SK-N-SH (cell line): ENCODE results near the gene PABPN1L. TPM values are rescaled to one million over a fixed set of nuclear protein-coding genes. Genes with fewer than 3 reads are reported as not detected.

Source experiments
- CTCF ChIA-PET: fragments of 300-600, 350-600 bp; formaldehyde crosslinking; extraction: SDS; loops from one replicate; lab custom pipeline; 2021; lab: Yijun Ruan, JAX
- POLR2A ChIA-PET: fragments of 350-600 bp; sonication (Branson Sonifier 250); formaldehyde crosslinking; extraction: SDS; loops from one replicate; lab custom pipeline; 2020; ENCODE audit warnings: antibody characterized with exemption, inconsistent platforms; lab: Yijun Ruan, JAX
- DNase-seq: peaks from one replicate; pipeline ENCODE4 v3.0.0; 2012
- H2AFZ ChIP-seq: fragments of 200-600 bp; sonication (generic); 2 replicates; pipeline ENCODE4 v1.8.1; 2016; ENCODE audit warnings: antibody characterized with exemption, mild to moderate bottlenecking, low read depth
- H3F3A ChIP-seq: fragments of 200-600 bp; sonication (generic); replicated peaks from 2 replicates; pipeline ENCODE3; 2016; ENCODE audit warnings: antibody characterized with exemption, mild to moderate bottlenecking; ENCODE audit not compliant: insufficient read depth
- H3K27ac ChIP-seq, 2 experiments: fragments of 200-500 bp in 1 of 2; fragments of 200-600 bp in 1 of 2; sonication (Bioruptor generic) in 1 of 2; sonication (generic), shearing (Covaris generic) in 1 of 2; 2 replicates each; pipeline versions ENCODE4 v1.5.1 to v1.6.1; 2014 to 2016; ENCODE audit warnings: low read depth in 2 of 2, inconsistent platforms in 1 of 2, low read length in 1 of 2, mild to moderate bottlenecking in 1 of 2, mixed read lengths in 1 of 2
- H3K27me3 ChIP-seq: fragments of 200-600 bp; sonication (generic), shearing (Covaris generic); 2 replicates; pipeline ENCODE4 v1.6.1; 2016; ENCODE audit warnings: mixed run types; ENCODE audit not compliant: insufficient read depth
- H3K36me3 ChIP-seq, 2 experiments: fragments of 200-500 bp in 1 of 2; fragments of 200-600 bp in 1 of 2; sonication (Bioruptor generic) in 1 of 2; sonication (generic) in 1 of 2; replicated peaks in 1 of 2; 2 replicates each; pipeline versions ENCODE3 to v1.5.1; 2014 to 2016; ENCODE audit warnings: low read length in 1 of 2, mild to moderate bottlenecking in 1 of 2; ENCODE audit not compliant: insufficient read depth in 2 of 2, control insufficient read depth in 1 of 2
- H3K4me1 ChIP-seq, 2 experiments: fragments of 200-500 bp in 1 of 2; fragments of 200-600 bp in 1 of 2; sonication (Bioruptor generic) in 1 of 2; sonication (generic), shearing (Covaris generic) in 1 of 2; 2 replicates each; pipeline versions ENCODE4 v1.5.1 to v1.6.1; 2014 to 2016; ENCODE audit warnings: low read depth in 1 of 2, low read length in 1 of 2, mixed run types in 1 of 2; ENCODE audit not compliant: insufficient read depth in 2 of 2, control insufficient read depth in 1 of 2
- H3K4me2 ChIP-seq: fragments of 200-600 bp; sonication (generic), shearing (Covaris generic); 2 replicates; pipeline ENCODE4 v1.6.1; 2017; ENCODE audit warnings: mixed run types
- H3K4me3 ChIP-seq, 2 experiments: fragments of 200-500 bp in 1 of 2; fragments of 200-600 bp in 1 of 2; sonication (Bioruptor generic) in 1 of 2; sonication (generic), shearing (Covaris generic) in 1 of 2; 2 replicates each; pipeline versions ENCODE4 v1.5.1 to v1.8.1; 2014 to 2016; ENCODE audit warnings: low read depth in 2 of 2, inconsistent platforms in 1 of 2, low read length in 1 of 2, mild to moderate bottlenecking in 1 of 2, mixed read lengths in 1 of 2, moderate library complexity in 1 of 2
- H3K79me2 ChIP-seq: fragments of 200-600 bp; sonication (generic); 2 replicates; pipeline ENCODE4 v1.8.1; 2017; ENCODE audit warnings: mild to moderate bottlenecking; ENCODE audit not compliant: insufficient read depth
- H3K9ac ChIP-seq: fragments of 200-600 bp; sonication (generic); 2 replicates; pipeline ENCODE4 v1.6.1; 2017; ENCODE audit warnings: mixed run types
- H3K9me2 ChIP-seq: fragments of 200-600 bp; sonication (generic); 2 replicates; pipeline ENCODE4 v1.6.1; 2017; ENCODE audit warnings: mixed run types
- H3K9me3 ChIP-seq: fragments of 200-600 bp; sonication (generic); 2 replicates; pipeline ENCODE4 v1.6.1; 2017; ENCODE audit warnings: mixed run types, mild to moderate bottlenecking, moderate library complexity
- H4K20me1 ChIP-seq: fragments of 200-600 bp; sonication (generic); 2 replicates; pipeline ENCODE4 v1.6.1; 2017; ENCODE audit warnings: mild to moderate bottlenecking, mixed run types; ENCODE audit not compliant: insufficient read depth
- ELF1 ChIP-seq: IDR thresholded peaks from 2 replicates; pipeline ENCODE4 v1.4.0; 2012
- EP300 ChIP-seq, 2 experiments: IDR thresholded peaks; 2 replicates each; pipeline versions ENCODE4 v1.4.0 to v1.6.1; 2012; ENCODE audit warnings: borderline replicate concordance in 1 of 2, low read depth in 1 of 2, low read length in 1 of 2
- MEF2A ChIP-seq: IDR thresholded peaks from 2 replicates; pipeline ENCODE4 v1.4.0; 2012; ENCODE audit warnings: low read depth, borderline replicate concordance
- MXI1 ChIP-seq: IDR thresholded peaks from 2 replicates; pipeline ENCODE4 v1.6.1; 2012; ENCODE audit warnings: mild to moderate bottlenecking, low read depth, low read length, improper control_type of control experiment
- PBX3 ChIP-seq: IDR thresholded peaks from 2 replicates; pipeline ENCODE4; 2012
- SMC3 ChIP-seq: IDR thresholded peaks from 2 replicates; pipeline ENCODE4 v1.6.1; 2012; ENCODE audit warnings: low read depth, low read length, improper control_type of control experiment
- USF2 ChIP-seq: fragments of 150-350 bp; IDR thresholded peaks from 2 replicates; pipeline ENCODE4 v1.6.1; 2017; ENCODE audit warnings: antibody characterized with exemption, low read length, low read depth, borderline replicate concordance
- WGBS: methylation state at CpG from one replicate; pipeline ENCODE4 v1.1.6; 2017; ENCODE audit warnings: low lambda C conversion rate; 5-methylcytosine and 5-hydroxymethylcytosine counted together
- polyA plus RNA-seq, 3 experiments: library from polyadenylated mRNA; depleted of rRNA; stranded (reverse); fragments of >200 nt; gene quantifications; 2 replicates each; pipeline ENCODE4 v1.2.3, GENCODE V29; 2012

PABPN1L gene
- polyA plus RNA-seq, 1 of the 3 experiments (the other 2 are of a cell fraction): not detected

GRCh38 chr16:88896238-88897070, 30.0 kb upstream of the PABPN1L start:
- H3F3A ChIP-seq: no peaks in the 10 kb centered on the region
- no peak for DNase-seq
- no peaks in the 10 kb centered on the region for H3K36me3 ChIP-seq
- H3K4me1 ChIP-seq: no peaks in the 10 kb centered on the region
- H3K4me3 ChIP-seq: no peak overlapping the region
- no peak overlapping the region for H3K9ac ChIP-seq
- no peaks in the 10 kb centered on the region for H3K9me2 ChIP-seq
- H2AFZ ChIP-seq: no peak overlapping the region
- peaks cover 64% of the 10 kb centered on the region for H3K27me3 ChIP-seq
- no peak overlapping the region for H3K4me2 ChIP-seq
- ChIA-PET POLR2A (no interaction called here), CTCF (interaction anchor here (1.0 to 1.5 kb wide), 2 partner anchors 39 to 45 kb away, joined by 3 to 4 read pairs; no protein-coding TSS in a partner anchor)
- TF ChIP-seq ELF1 (no peak), PBX3 (no peak), MEF2A (no peak)
- WGBS: 40% methylated on average over 17 of the region's 57 CpGs
- no peaks in the 10 kb centered on the region for H3K9me3 ChIP-seq
- no peak overlapping the region for H3K27ac ChIP-seq
- H4K20me1 ChIP-seq: no peaks in the 10 kb centered on the region
- H3K79me2 ChIP-seq: no peaks in the 10 kb centered on the region

GRCh38 chr16:88895335-88895734, 28.9 kb upstream of the PABPN1L start:
- no peaks in the 10 kb centered on the region for H3F3A ChIP-seq
- POLR2A ChIA-PET: no interaction called here
- no peaks in the 10 kb centered on the region for H3K9me3 ChIP-seq
- no peak for DNase-seq
- no peaks in the 10 kb centered on the region for H3K79me2 ChIP-seq
- H3K27me3 ChIP-seq: peaks cover 65% of the 10 kb centered on the region
- 79% methylated on average over 9 of the region's 22 CpGs for WGBS
- CTCF ChIA-PET: no interaction called here
- TF ChIP-seq USF2 (no peak), SMC3 (no peak), ELF1 (no peak), PBX3 (no peak), EP300 (IDR thresholded peaks at IDR 0.05; ENCODE audit: borderline replicate concordance in 1 of 2, low read depth in 1 of 2, low read length in 1 of 2) (no peak), MXI1 (no peak)
- H3K4me1 ChIP-seq: no peaks in the 10 kb centered on the region
- no peak overlapping the region for H3K4me2 ChIP-seq
- no peak overlapping the region for H3K4me3 ChIP-seq
- H2AFZ ChIP-seq: no peak overlapping the region
- H3K27ac ChIP-seq: no peak overlapping the region
- no peak overlapping the region for H3K9ac ChIP-seq
- H3K36me3 ChIP-seq: no peaks in the 10 kb centered on the region
- no peaks in the 10 kb centered on the region for H4K20me1 ChIP-seq
- no peaks in the 10 kb centered on the region for H3K9me2 ChIP-seq
